Left renal cortex interstitium (tissue), 4 donors: ENCODE results near the gene GMIP. TPM values are rescaled to one million over a fixed set of nuclear protein-coding genes. Genes with fewer than 3 reads are reported as not detected.

Source experiments
- DNase-seq, 4 donors: peaks; one replicate each; pipeline ENCODE4 v3.0.0-alpha.2; 2013; ENCODE audit warnings: low read depth in 4 of 4, low spot score in 2 of 4, missing footprints in 1 of 4
- polyA plus RNA-seq, 4 donors: library from polyadenylated mRNA; unstranded; fragments of 120-200 nt; gene quantifications; one replicate each; pipeline ENCODE4 v1.2.1, GENCODE V29; 2013; ENCODE audit not compliant: insufficient read length in 4 of 4

GMIP gene
- polyA plus RNA-seq, 4 donors = 3.3 to 8.5 (median 5.6) TPM

GRCh38 chr19:19579533-19580361 is 63.7 kb downstream of the GMIP start:
- no peak for DNase-seq

Other genes starting within 250 kb of the GMIP start
- gene GATAD2A, start 238.0 kb downstream of the GMIP start, polyA plus RNA-seq = 10 to 100 TPM; 40.6 to 57.7 (median 50.0) TPM
- 1 to 10 TPM in 3 of 4 donors, under 1 TPM in 1; 0.71 to 2.4 (median 1.7) TPM for gene TSSK6, start 128.1 kb downstream of the GMIP start, polyA plus RNA-seq
- 100 to 1,000 TPM; 261 to 386 (median 304) TPM for gene NDUFA13, start 127.4 kb downstream of the GMIP start, polyA plus RNA-seq
- gene YJEFN3, start 114.7 kb downstream of the GMIP start, polyA plus RNA-seq = 10 to 100 TPM in 2 of 4 donors, 1 to 10 TPM in 2; 3.2 to 14.2 (median 8.5) TPM
- gene CILP2, start 105.4 kb downstream of the GMIP start, polyA plus RNA-seq = under 1 TPM; 0.07 to 0.27 (median 0.22) TPM
- 1 to 10 TPM; 2.4 to 8.7 (median 6.2) TPM for gene PBX4, start 25.0 kb downstream of the GMIP start, polyA plus RNA-seq
- 10 to 100 TPM; 17.0 to 42.9 (median 28.8) TPM for gene LPAR2, start 15.4 kb downstream of the GMIP start, polyA plus RNA-seq
- 10 to 100 TPM; 38.5 to 68.9 (median 54.2) TPM for gene ATP13A1, start 20.0 kb upstream of the GMIP start, polyA plus RNA-seq
- 10 to 100 TPM; 13.0 to 22.7 (median 15.6) TPM for gene ZNF101, start 25.2 kb upstream of the GMIP start, polyA plus RNA-seq
- gene ZNF14, start 89.5 kb upstream of the GMIP start, polyA plus RNA-seq = 10 to 100 TPM; 11.8 to 15.9 (median 14.6) TPM
- gene ZNF506, start 178.1 kb upstream of the GMIP start, polyA plus RNA-seq = 10 to 100 TPM; 25.2 to 42.0 (median 35.9) TPM
- 10 to 100 TPM; 27.6 to 34.1 (median 33.1) TPM for gene ZNF253, start 222.2 kb upstream of the GMIP start, polyA plus RNA-seq